OCI-LY1 (cell line): Measurements from ENCODE around the gene SCN7A.

ENCODE experiments used
- H2AFZ ChIP-seq: fragments of 200-600 bp; sonication (generic), shearing (Covaris generic); 2 replicates; pipeline ENCODE4 v1.6.0; 2014; ENCODE audit warnings: antibody characterized with exemption, mild to moderate bottlenecking, low read length
- H3F3A ChIP-seq: fragments of 200-600 bp; sonication (generic), shearing (Covaris generic); 2 replicates; pipeline ENCODE4 v1.6.0; 2014; ENCODE audit warnings: mild to moderate bottlenecking, antibody characterized with exemption, low read length, moderate library complexity; ENCODE audit not compliant: insufficient read depth
- H3K27ac ChIP-seq: fragments of 200-600 bp; sonication (generic); 2 replicates; pipeline ENCODE4 v1.5.1; 2014; ENCODE audit warnings: low read length, mixed run types, mild to moderate bottlenecking, low read depth; ENCODE audit not compliant: poor library complexity, severe bottlenecking
- H3K27me3 ChIP-seq: fragments of 200-600 bp; sonication (generic); 2 replicates; pipeline ENCODE4 v1.6.0; 2014; ENCODE audit warnings: antibody characterized with exemption, mild to moderate bottlenecking, low read length, moderate library complexity; ENCODE audit not compliant: insufficient read depth
- H3K36me3 ChIP-seq: fragments of 200-600 bp; sonication (generic); 2 replicates; pipeline ENCODE4 v1.6.1; 2014; ENCODE audit warnings: mild to moderate bottlenecking, antibody characterized with exemption, low read length, moderate library complexity, mixed read lengths; ENCODE audit not compliant: insufficient read depth
- H3K4me1 ChIP-seq: fragments of 200-600 bp; sonication (generic); 2 replicates; pipeline ENCODE4 v1.5.1; 2014; ENCODE audit warnings: mild to moderate bottlenecking, low read length, moderate library complexity; ENCODE audit not compliant: insufficient read depth, severe bottlenecking
- H3K4me2 ChIP-seq: fragments of 200-600 bp; sonication (generic), shearing (Covaris generic); 2 replicates; pipeline ENCODE4 v1.6.1; 2014; ENCODE audit warnings: low read length
- H3K4me3 ChIP-seq: fragments of 200-600 bp; sonication (generic); 2 replicates; pipeline ENCODE4 v1.5.1; 2014; ENCODE audit warnings: low read length, low read depth, mild to moderate bottlenecking, mixed read lengths; ENCODE audit not compliant: poor library complexity, severe bottlenecking
- H3K79me2 ChIP-seq: fragments of 200-600 bp; shearing (Covaris generic); 2 replicates; pipeline ENCODE4 v1.6.1; 2016; ENCODE audit warnings: mixed run types, low read length, mixed read lengths; ENCODE audit not compliant: insufficient read depth
- H3K9ac ChIP-seq: fragments of 200-600 bp; sonication (generic), shearing (Covaris generic); 2 replicates; pipeline ENCODE4 v1.6.1; 2014; ENCODE audit warnings: mild to moderate bottlenecking, low read length, mixed read lengths
- H3K9me2 ChIP-seq: fragments of 200-600 bp; sonication (generic), shearing (Covaris generic); 2 replicates; pipeline ENCODE4 v1.6.1; 2014; ENCODE audit warnings: low read depth, mild to moderate bottlenecking, low read length, mixed read lengths
- H3K9me3 ChIP-seq: fragments of 200-600 bp; shearing (Covaris generic); 2 replicates; pipeline ENCODE4 v1.6.1; 2014; ENCODE audit warnings: low read length, mixed read lengths
- H4K20me1 ChIP-seq: fragments of 200-600 bp; sonication (generic), shearing (Covaris generic); 2 replicates; pipeline ENCODE4 v1.6.0; 2016; ENCODE audit warnings: mild to moderate bottlenecking, low read length; ENCODE audit not compliant: insufficient read depth
- EZH2 ChIP-seq: fragments of 200-600 bp; sonication (generic), shearing (Covaris generic); IDR thresholded peaks from 2 replicates; pipeline ENCODE4 v1.8.0; 2017; ENCODE audit warnings: borderline replicate concordance, mixed run types, mild to moderate bottlenecking, antibody characterized with exemption, low read length, moderate library complexity, mixed read lengths
- TF ChIP-seq, protein P1 (sequence below): fragments of 200-600 bp; sonication (generic), shearing (Covaris generic); IDR thresholded peaks from 2 replicates; pipeline ENCODE4 v1.5.1; 2017; ENCODE audit warnings: mild to moderate bottlenecking, antibody characterized with exemption, low read length, moderate library complexity, mixed read lengths

The SCN7A gene

GRCh38 chr2:166424841-166425240 lies 69.2 kb downstream of the SCN7A start:
- no peak overlapping the region for H3K27ac ChIP-seq
- H3K4me1 ChIP-seq = no peaks in the 10 kb centered on the region
- H3K27me3 ChIP-seq = no peaks in the 10 kb centered on the region
- H3K9ac ChIP-seq = no peak overlapping the region
- no peaks in the 10 kb centered on the region for H3F3A ChIP-seq
- no peak overlapping the region for H2AFZ ChIP-seq
- no peaks in the 10 kb centered on the region for H3K9me2 ChIP-seq
- no peaks in the 10 kb centered on the region for H3K36me3 ChIP-seq
- H3K9me3 ChIP-seq = no peaks in the 10 kb centered on the region
- H4K20me1 ChIP-seq = no peaks in the 10 kb centered on the region
- TF ChIP-seq, protein P1, sequence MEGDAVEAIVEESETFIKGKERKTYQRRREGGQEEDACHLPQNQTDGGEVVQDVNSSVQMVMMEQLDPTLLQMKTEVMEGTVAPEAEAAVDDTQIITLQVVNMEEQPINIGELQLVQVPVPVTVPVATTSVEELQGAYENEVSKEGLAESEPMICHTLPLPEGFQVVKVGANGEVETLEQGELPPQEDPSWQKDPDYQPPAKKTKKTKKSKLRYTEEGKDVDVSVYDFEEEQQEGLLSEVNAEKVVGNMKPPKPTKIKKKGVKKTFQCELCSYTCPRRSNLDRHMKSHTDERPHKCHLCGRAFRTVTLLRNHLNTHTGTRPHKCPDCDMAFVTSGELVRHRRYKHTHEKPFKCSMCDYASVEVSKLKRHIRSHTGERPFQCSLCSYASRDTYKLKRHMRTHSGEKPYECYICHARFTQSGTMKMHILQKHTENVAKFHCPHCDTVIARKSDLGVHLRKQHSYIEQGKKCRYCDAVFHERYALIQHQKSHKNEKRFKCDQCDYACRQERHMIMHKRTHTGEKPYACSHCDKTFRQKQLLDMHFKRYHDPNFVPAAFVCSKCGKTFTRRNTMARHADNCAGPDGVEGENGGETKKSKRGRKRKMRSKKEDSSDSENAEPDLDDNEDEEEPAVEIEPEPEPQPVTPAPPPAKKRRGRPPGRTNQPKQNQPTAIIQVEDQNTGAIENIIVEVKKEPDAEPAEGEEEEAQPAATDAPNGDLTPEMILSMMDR = no peak
- no peak overlapping the region for H3K4me3 ChIP-seq
- no peaks in the 10 kb centered on the region for H3K79me2 ChIP-seq
- H3K4me2 ChIP-seq = no peak overlapping the region

- no peak overlapping the region for H3K4me3 ChIP-seq
- H3K79me2 ChIP-seq = no peaks in the 10 kb centered on the region
- no peaks in the 10 kb centered on the region for H3F3A ChIP-seq
- no peak overlapping the region for H3K9ac ChIP-seq
- H3K4me2 ChIP-seq = no peak overlapping the region
- no peaks in the 10 kb centered on the region for H3K36me3 ChIP-seq
- no peaks in the 10 kb centered on the region for H3K27me3 ChIP-seq
- H3K9me3 ChIP-seq = no peaks in the 10 kb centered on the region
- H3K9me2 ChIP-seq = no peaks in the 10 kb centered on the region
- no peak overlapping the region for H3K27ac ChIP-seq
- no peaks in the 10 kb centered on the region for H3K4me1 ChIP-seq
- H4K20me1 ChIP-seq = no peaks in the 10 kb centered on the region
- no peak overlapping the region for H2AFZ ChIP-seq
- TF ChIP-seq, protein P1 = peak; percentile 33; the same call in 1 of the 2 replicates
- TF ChIP-seq EZH2 = no peak
These were observed 74.5 kb downstream of the SCN7A start for GRCh38 chr2:166419616-166419934.

DNA sequence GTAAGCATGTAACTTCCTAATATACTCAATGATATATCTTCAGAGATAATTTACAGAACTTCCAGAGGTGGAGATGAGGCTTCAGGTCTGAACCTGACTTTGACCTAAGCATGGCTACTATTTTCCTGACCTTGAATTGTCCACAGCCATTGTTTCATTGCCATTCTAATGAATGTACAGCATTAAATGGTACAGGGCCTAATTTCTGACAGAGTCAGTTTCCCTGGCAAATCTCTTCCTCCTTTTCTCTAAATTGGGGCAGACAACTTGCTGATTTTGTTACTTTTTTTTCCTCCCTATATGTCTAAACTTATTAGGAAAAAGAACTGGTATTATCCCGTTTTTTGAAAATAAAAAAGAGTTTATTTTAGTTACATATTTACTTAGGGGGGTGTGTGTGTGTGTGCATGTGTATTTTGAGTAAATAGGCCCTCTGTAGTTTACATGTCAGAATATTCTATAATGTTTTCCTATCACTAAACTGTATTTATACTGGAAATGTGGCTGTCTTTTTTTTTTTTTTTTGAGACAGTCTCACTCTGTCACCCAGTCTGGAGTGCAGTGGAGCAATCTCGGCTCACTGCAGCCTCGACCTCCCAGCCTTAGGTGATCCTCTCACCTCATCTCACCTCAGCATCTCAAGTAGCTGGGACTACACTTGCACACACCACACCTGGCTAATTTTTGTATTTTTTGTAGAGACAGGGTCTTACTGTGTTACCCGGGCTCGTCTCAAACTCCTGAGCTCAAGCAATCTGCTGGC lies 75.0 kb downstream of the SCN7A start:
- H3K9me2 ChIP-seq = no peaks in the 10 kb centered on the region
- H3K79me2 ChIP-seq = no peaks in the 10 kb centered on the region
- no peaks in the 10 kb centered on the region for H3K36me3 ChIP-seq
- H3F3A ChIP-seq = no peaks in the 10 kb centered on the region
- no peak overlapping the region for H3K9ac ChIP-seq
- H4K20me1 ChIP-seq = no peaks in the 10 kb centered on the region
- TF ChIP-seq, protein P1 = no peak
- H3K4me3 ChIP-seq = no peak overlapping the region
- no peak overlapping the region for H2AFZ ChIP-seq
- H3K27ac ChIP-seq = no peak overlapping the region
- H3K4me2 ChIP-seq = no peak overlapping the region
- no peaks in the 10 kb centered on the region for H3K4me1 ChIP-seq
- no peaks in the 10 kb centered on the region for H3K9me3 ChIP-seq
- no peaks in the 10 kb centered on the region for H3K27me3 ChIP-seq
